Measurements from ENCODE around the gene PRR19.

Gene PRR19

GRCh38 chr19:42283188-42284065 is 18.5 kb upstream of the PRR19 start:
- DNase-seq (ENCODE audit: extremely low read depth in 1 of 2, low read depth in 1 of 2): peak; percentile 88 to 96

DNA sequence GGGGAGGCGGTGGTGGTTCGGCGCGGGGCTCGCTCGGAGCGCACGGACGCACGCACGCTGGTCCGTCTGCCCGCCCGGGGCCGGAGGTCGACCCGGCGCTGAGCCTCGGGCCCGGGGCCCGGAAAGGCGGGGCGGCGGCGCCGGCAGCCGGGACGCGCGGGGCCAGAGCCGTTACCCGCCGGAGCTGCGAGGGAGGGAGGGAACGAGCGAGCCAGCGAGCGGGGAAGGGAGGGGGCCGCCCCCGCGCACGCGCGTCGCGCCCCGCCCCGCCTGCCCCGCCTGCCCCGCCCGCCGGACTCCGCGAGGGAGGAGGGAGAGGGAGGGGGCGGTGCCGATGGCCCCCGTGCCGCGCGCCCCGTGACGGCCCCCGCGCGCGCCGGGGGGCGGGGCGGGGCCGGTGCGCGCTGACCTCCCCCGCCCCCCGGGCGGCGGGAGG is 17.8 kb upstream of the PRR19 start:
- DNase-seq (ENCODE audit: extremely low read depth in 1 of 2, low read depth in 1 of 2): peak; percentile 32 to 79

DNA sequence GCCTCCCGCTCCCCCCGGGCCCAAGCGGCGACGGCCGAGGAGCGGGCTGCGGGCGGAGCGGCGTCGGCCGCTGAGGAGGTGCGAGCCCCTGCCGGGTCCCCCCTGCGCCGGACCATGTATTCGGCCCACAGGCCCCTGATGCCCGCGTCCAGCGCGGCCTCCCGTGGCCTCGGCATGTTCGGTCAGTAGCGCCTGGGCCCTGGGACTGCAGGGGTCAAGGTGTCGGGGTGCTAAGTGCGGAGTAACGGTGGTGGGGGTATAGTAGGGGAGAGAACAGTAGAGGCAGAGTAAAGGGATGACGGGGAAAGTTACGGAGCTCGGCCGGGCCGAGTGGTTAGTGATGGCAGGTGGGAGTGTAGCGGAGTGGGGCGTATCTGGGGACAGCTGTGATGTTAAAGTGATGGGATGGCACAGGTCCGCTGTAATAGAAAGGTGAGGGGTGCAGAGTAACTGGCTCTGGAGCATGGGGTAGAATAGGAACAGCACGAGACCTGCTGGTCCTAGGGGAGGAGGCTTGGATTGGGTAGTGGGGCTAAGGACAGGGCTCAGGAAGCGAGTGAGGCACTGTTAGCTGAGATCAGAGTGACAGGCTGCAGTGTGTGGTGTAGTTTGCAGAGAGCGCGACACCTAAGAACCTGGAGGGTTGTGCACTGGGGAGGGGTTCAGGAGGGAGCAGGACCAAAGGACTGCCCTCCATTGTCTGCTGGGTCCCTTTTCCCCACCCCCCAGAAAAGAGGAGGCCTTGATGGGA is 17.2 kb upstream of the PRR19 start:
- DNase-seq (ENCODE audit: extremely low read depth in 1 of 2, low read depth in 1 of 2): no peak

- no peak for DNase-seq (ENCODE audit: extremely low read depth in 1 of 2, low read depth in 1 of 2)
These were observed 16.4 kb upstream of the PRR19 start for GRCh38 chr19:42285541-42285941.

GRCh38 chr19:42285988-42286348 is 16.0 kb upstream of the PRR19 start:
- no peak for DNase-seq (ENCODE audit: extremely low read depth in 1 of 2, low read depth in 1 of 2)

DNA sequence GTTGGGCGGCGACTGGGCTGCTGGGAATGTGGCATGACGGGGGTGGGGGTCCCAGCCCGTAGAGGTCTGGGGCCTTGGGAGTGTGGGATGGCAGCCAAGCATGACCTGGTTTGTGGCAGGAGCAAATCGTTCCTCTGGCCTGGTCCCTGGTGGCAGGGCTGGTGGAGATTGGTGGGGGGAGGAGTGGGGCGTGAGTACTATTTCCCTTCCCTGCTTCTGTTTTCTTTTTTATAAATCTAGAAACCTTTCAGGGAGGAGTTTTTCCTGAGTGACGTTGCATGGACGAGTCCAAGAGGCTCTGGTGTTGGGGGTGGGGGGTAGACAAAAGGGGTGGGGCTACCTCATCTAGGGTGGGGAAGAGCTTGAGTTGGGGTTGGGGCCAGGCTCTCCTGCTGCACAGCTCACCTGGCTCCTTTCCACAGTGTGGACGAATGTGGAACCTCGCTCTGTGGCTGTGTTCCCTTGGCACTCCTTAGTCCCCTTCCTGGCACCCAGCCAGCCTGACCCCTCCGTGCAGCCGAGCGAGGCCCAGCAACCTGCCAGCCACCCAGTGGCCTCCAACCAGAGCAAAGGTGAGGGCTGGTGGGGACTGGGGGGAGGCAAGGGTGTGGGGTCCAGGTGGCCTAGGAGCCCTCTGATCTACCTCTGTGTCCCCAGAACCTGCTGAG is 15.4 kb upstream of the PRR19 start:
- DNase-seq (ENCODE audit: extremely low read depth in 1 of 2, low read depth in 1 of 2): no peak

DNA sequence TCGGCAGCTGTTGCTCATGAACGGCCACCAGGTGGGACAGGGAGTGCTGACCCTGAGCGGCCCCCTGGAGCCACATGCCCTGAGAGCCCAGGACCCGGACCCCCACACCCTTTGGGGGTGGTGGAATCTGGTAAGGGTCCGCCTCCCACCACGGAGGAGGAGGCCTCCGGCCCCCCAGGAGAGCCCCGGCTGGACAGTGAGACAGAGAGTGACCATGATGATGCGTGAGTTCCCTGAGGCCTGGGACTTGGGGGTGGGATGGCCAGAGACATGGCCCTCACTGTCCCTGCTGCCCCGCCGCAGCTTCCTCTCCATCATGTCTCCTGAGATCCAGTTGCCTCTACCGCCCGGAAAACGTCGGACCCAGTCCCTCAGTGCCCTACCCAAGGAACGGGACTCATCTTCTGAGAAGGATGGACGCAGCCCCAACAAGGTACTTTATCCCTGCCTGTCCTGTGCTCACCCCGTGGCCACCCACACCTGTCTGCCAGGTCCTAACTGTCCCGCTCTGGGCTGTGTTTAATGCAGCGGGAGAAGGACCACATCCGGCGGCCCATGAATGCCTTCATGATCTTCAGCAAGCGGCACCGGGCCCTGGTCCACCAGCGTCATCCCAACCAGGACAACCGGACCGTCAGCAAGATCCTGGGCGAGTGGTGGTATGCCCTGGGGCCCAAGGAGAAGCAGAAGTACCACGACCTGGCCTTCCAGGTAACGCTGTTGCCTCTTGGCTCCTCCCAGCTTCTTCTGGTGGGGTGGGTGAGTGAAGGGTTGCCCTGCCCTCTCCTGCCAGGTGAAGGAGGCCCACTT is 14.7 kb upstream of the PRR19 start:
- DNase-seq (ENCODE audit: extremely low read depth in 1 of 2, low read depth in 1 of 2): no peak

GRCh38 chr19:42287827-42288107 is 14.2 kb upstream of the PRR19 start:
- DNase-seq (ENCODE audit: extremely low read depth in 1 of 2, low read depth in 1 of 2): no peak

DNA sequence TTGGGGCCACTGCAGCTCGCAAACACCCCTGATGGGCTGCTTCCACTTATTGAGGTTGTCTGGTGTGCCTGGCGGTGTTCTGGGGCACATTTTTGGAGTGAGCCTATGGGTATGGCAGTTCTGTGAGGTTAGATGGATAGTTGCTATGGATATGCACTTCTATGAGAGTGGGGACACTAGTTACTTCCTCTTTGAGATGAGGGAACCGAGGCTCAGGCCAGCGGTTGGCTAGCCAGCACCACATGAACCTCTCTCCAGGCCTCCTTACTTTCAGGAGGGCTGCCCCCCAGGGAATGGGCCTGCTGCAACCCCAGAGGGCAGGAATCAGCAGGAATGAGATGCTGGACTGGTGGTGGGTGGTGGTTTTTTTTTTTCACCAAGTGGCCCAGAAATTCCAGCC is 13.5 kb upstream of the PRR19 start:
- no peak for DNase-seq (ENCODE audit: extremely low read depth in 1 of 2, low read depth in 1 of 2)

GRCh38 chr19:42288881-42289555 is 12.9 kb upstream of the PRR19 start:
- DNase-seq (ENCODE audit: extremely low read depth in 1 of 2, low read depth in 1 of 2): no peak

GRCh38 chr19:42289556-42290041 is 12.3 kb upstream of the PRR19 start:
- DNase-seq (ENCODE audit: extremely low read depth in 1 of 2, low read depth in 1 of 2): no peak

GRCh38 chr19:42290136-42290522 is 11.8 kb upstream of the PRR19 start:
- no peak for DNase-seq (ENCODE audit: extremely low read depth in 1 of 2, low read depth in 1 of 2)

DNA sequence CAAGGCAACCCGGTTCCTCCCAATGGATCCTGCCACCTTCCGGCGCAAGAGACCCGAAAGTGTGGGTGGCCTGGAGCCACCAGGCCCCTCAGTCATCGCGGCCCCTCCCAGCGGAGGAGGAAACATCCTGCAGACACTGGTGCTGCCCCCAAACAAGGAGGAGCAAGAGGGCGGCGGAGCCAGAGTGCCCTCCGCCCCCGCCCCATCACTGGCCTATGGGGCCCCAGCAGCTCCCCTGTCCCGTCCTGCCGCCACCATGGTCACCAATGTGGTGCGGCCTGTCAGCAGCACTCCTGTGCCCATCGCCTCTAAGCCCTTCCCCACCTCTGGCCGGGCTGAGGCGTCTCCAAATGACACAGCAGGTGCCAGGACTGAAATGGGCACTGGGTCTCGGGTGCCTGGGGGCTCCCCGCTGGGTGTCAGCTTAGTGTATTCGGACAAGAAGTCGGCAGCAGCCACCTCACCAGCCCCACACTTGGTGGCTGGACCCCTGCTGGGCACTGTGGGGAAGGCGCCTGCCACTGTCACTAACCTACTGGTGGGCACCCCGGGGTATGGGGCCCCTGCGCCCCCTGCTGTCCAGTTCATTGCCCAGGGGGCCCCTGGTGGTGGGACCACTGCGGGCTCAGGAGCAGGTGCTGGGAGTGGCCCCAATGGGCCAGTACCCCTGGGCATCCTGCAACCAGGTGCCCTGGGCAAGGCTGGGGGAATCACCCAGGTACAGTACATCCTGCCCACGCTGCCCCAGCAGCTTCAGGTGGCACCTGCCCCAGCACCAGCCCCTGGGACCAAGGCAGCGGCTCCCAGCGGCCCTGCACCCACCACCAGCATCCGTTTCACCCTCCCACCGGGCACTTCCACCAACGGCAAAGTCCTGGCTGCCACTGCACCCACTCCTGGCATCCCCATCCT is 11.2 kb upstream of the PRR19 start:
- peak in 1 of 2 donors; percentile 26 for DNase-seq (ENCODE audit: extremely low read depth in 1 of 2, low read depth in 1 of 2)

DNA sequence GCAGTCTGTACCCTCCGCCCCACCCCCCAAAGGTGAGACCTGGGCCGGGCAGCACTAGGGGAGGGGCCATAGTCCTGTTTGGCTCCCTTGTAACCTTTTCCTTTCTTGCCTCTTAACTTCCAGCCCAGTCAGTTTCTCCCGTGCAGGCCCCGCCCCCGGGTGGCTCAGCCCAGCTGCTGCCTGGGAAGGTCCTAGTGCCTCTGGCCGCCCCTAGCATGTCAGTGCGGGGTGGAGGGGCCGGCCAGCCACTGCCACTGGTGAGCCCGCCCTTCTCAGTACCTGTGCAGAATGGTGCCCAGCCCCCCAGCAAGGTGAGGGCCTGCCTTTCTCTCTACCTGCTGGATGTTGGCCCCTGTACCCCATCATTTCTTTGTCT is 10.5 kb upstream of the PRR19 start:
- no peak for DNase-seq (ENCODE audit: extremely low read depth in 1 of 2, low read depth in 1 of 2)

DNA sequence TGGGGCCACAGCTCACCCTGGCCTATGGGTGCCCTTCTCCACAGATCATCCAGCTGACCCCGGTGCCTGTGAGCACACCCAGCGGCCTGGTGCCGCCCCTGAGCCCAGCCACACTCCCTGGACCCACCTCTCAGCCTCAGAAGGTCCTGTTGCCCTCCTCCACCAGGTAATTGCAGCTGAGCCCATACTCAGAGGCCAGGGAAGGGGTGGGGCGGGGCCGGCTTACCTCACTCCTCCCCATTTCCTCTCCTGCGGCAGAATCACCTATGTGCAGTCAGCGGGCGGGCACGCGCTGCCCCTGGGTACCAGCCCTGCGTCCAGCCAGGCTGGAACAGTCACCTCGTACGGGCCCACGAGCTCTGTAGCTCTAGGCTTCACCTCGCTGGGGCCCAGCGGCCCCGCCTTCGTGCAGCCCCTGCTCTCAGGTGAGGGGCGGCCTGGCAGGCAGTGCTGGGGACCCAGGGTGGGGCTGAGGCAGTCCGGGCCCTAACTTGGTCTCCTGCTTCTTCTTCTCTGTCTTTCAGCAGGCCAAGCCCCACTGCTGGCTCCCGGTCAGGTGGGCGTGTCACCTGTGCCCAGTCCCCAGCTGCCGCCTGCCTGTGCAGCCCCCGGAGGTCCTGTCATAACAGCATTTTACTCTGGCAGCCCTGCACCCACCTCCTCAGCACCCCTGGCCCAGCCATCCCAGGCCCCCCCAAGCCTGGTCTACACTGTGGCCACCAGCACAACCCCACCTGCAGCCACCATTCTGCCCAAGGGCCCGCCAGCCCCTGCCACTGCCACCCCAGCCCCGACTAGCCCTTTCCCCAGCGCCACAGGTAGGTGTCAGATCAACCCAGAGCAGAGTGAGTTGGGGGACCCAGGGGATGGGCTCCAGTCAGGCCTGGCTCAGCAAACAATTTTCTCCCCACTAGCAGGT is 9.6 kb upstream of the PRR19 start:
- DNase-seq (ENCODE audit: extremely low read depth in 1 of 2, low read depth in 1 of 2): no peak

DNA sequence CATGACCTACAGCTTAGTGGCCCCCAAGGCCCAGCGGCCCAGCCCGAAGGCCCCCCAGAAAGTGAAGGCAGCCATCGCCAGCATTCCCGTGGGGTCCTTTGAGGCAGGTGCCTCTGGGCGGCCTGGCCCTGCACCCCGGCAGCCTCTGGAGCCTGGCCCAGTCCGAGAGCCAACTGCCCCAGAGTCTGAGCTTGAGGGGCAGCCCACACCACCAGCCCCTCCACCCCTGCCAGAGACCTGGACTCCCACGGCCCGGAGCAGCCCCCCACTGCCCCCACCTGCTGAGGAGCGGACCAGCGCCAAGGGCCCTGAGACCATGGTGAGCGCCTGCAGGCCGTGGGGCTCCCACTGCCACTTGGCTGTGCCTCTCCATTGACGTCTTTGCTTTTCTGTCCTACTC is 9.0 kb upstream of the PRR19 start:
- no peak for DNase-seq (ENCODE audit: extremely low read depth in 1 of 2, low read depth in 1 of 2)

GRCh38 chr19:42293540-42293939 is 8.4 kb upstream of the PRR19 start:
- DNase-seq (ENCODE audit: extremely low read depth in 1 of 2, low read depth in 1 of 2): no peak

DNA sequence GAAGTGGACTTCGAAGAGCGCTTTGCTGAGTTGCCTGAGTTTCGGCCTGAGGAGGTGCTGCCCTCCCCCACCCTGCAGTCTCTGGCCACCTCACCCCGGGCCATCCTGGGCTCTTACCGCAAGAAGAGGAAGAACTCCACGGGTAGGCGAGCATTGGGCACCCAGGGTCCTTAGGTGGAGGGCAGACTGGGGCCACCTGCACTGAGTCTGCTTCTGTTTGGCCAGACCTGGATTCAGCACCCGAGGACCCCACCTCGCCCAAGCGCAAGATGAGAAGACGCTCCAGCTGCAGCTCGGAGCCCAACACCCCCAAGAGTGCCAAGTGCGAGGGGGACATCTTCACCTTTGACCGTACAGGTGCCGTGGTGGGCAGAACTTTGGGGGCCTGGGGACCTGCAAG is 8.0 kb upstream of the PRR19 start:
- DNase-seq (ENCODE audit: extremely low read depth in 1 of 2, low read depth in 1 of 2): no peak
